IMR-90 (cell line): ENCODE results near the gene DSCAML1. TPM values are rescaled to one million over a fixed set of nuclear protein-coding genes. Genes with fewer than 3 reads are reported as not detected.

Experiments
- ATAC-seq: fragments of 200-7000 bp; cut with Tn5 transposase; 2 replicates; pipeline ENCODE4 v1.9.1; 2020; ENCODE audit warnings: low read depth, mild to moderate bottlenecking, moderate library complexity
- BruUV-seq: library from RNA; stranded (reverse); fragments of 400-500 nt; replicated peaks from 2 replicates; lab custom pipeline; 2021; lab: Mats Ljungman, UMichigan
- CTCF ChIA-PET: fragments of 300-600 bp; formaldehyde crosslinking; extraction: SDS; loops from one replicate; lab custom pipeline; 2021; ENCODE audit warnings: antibody characterized with exemption; lab: Yijun Ruan, JAX
- POLR2A ChIA-PET: fragments of 300-600 bp; sonication (Branson Sonifier 250); formaldehyde crosslinking; loops from one replicate; lab custom pipeline; 2022; ENCODE audit warnings: antibody characterized with exemption; ENCODE audit not compliant: unreplicated experiment; lab: Charles Lee
- DNase-seq: peaks from one replicate; pipeline ENCODE4 v3.0.0; 2013
- H2AFZ ChIP-seq: replicated peaks from 2 replicates; pipeline ENCODE3; 2013; ENCODE audit warnings: low read length, mild to moderate bottlenecking; ENCODE audit not compliant: poor library complexity
- H2AK5ac ChIP-seq: 2 replicates; pipeline ENCODE4 v1.6.1; 2013; ENCODE audit warnings: low read depth, low read length, inconsistent platforms
- H2AK9ac ChIP-seq: replicated peaks from 2 replicates; pipeline ENCODE3; 2013; ENCODE audit warnings: mild to moderate bottlenecking, low read depth, low read length, moderate library complexity; ENCODE audit not compliant: poor library complexity
- H2BK120ac ChIP-seq: 2 replicates; pipeline ENCODE4 v1.6.1; 2013; ENCODE audit warnings: low read depth, low read length, inconsistent platforms
- H2BK15ac ChIP-seq: 3 replicates; pipeline ENCODE4 v1.6.1; 2013; ENCODE audit warnings: low read depth, low read length, inconsistent platforms
- H2BK20ac ChIP-seq: 2 replicates; pipeline ENCODE4 v1.6.1; 2013; ENCODE audit warnings: low read depth, mild to moderate bottlenecking, inconsistent platforms, low read length, moderate library complexity
- H2BK5ac ChIP-seq: 2 replicates; pipeline ENCODE4 v1.6.1; 2013; ENCODE audit warnings: mild to moderate bottlenecking, low read depth, low read length, inconsistent platforms; ENCODE audit not compliant: poor library complexity, severe bottlenecking
- H3K14ac ChIP-seq: replicated peaks from 2 replicates; pipeline ENCODE4 v1.6.1; 2013; ENCODE audit warnings: low read depth, low read length, inconsistent platforms
- H3K18ac ChIP-seq: 2 replicates; pipeline ENCODE4 v1.6.1; 2013; ENCODE audit warnings: low read depth, low read length, control low read depth
- H3K23ac ChIP-seq: 2 replicates; pipeline ENCODE4 v1.6.1; 2013; ENCODE audit warnings: low read depth, low read length, inconsistent platforms
- H3K27ac ChIP-seq: 2 replicates; pipeline ENCODE4 v1.5.1; 2013; ENCODE audit warnings: mild to moderate bottlenecking, control low read depth, low read length; ENCODE audit not compliant: insufficient read depth
- H3K27me3 ChIP-seq: 2 replicates; pipeline ENCODE4 v1.6.1; 2013; ENCODE audit warnings: low read length; ENCODE audit not compliant: control insufficient read depth, insufficient read depth
- H3K36me3 ChIP-seq: 2 replicates; pipeline ENCODE4 v1.6.1; 2013; ENCODE audit warnings: low read length, mixed read lengths; ENCODE audit not compliant: control insufficient read depth, insufficient read depth
- H3K4ac ChIP-seq: 2 replicates; pipeline ENCODE4 v1.6.1; 2013; ENCODE audit warnings: low read depth, low read length, inconsistent platforms
- H3K4me1 ChIP-seq: 2 replicates; pipeline ENCODE4 v1.6.1; 2013; ENCODE audit warnings: low read length, mixed read lengths; ENCODE audit not compliant: control insufficient read depth, insufficient read depth
- H3K4me2 ChIP-seq: 2 replicates; pipeline ENCODE4 v1.6.1; 2013; ENCODE audit warnings: low read depth, mild to moderate bottlenecking, control low read depth, low read length, moderate library complexity
- H3K4me3 ChIP-seq: 2 replicates; pipeline ENCODE4 v1.5.1; 2013; ENCODE audit warnings: low read depth, mild to moderate bottlenecking, control low read depth, low read length, moderate library complexity; ENCODE audit not compliant: insufficient read depth
- H3K56ac ChIP-seq: 2 replicates; pipeline ENCODE4 v1.6.1; 2013; ENCODE audit warnings: low read length, inconsistent platforms; ENCODE audit not compliant: insufficient read depth; ENCODE audit errors: extremely low read depth
- H3K79me1 ChIP-seq, 2 experiments: 2 replicates each; pipeline ENCODE4 v1.6.1; 2013; ENCODE audit warnings: low read length in 2 of 2, inconsistent platforms in 1 of 2, low read depth in 1 of 2
- H3K9ac ChIP-seq: 2 replicates; pipeline ENCODE4 v1.6.1; 2013; ENCODE audit warnings: low read depth, low read length, control low read depth
- H3K9me1 ChIP-seq: 2 replicates; pipeline ENCODE4 v1.6.1; 2013; ENCODE audit warnings: low read length, inconsistent platforms; ENCODE audit not compliant: insufficient read depth
- H3K9me3 ChIP-seq: 2 replicates; pipeline ENCODE4 v1.6.1; 2013; ENCODE audit warnings: low read length; ENCODE audit not compliant: control insufficient read depth, insufficient read depth
- H4K20me1 ChIP-seq: 2 replicates; pipeline ENCODE4 v1.6.1; 2013; ENCODE audit warnings: low read length, inconsistent platforms; ENCODE audit not compliant: insufficient read depth
- H4K5ac ChIP-seq: 2 replicates; pipeline ENCODE4 v1.6.1; 2013; ENCODE audit warnings: mild to moderate bottlenecking, low read depth, low read length, control low read depth
- H4K8ac ChIP-seq, 2 experiments: 2 replicates each; pipeline ENCODE4 v1.6.1; 2013; ENCODE audit warnings: low read depth in 2 of 2, low read length in 2 of 2, control low read depth in 1 of 2, inconsistent platforms in 1 of 2
- H4K91ac ChIP-seq: 2 replicates; pipeline ENCODE4 v1.6.1; 2013; ENCODE audit warnings: low read depth, low read length, inconsistent platforms; ENCODE audit not compliant: insufficient read depth
- BHLHE40 ChIP-seq: fragments of 150-350 bp; IDR thresholded peaks from 2 replicates; pipeline ENCODE4 v1.6.1; 2016; ENCODE audit warnings: mild to moderate bottlenecking, low read depth, low read length
- ELK1 ChIP-seq: fragments of 150-350 bp; IDR thresholded peaks from 2 replicates; pipeline ENCODE4 v1.6.1; 2016; ENCODE audit warnings: low read depth, mild to moderate bottlenecking, low read length, moderate library complexity, borderline replicate concordance
- FOS ChIP-seq: fragments of 150-350 bp; IDR thresholded peaks from 2 replicates; pipeline ENCODE4 v1.6.1; 2016; ENCODE audit warnings: low read depth, low read length
- MAZ ChIP-seq: IDR thresholded peaks from 2 replicates; pipeline ENCODE4 v1.6.1; 2012; ENCODE audit warnings: low read depth, mild to moderate bottlenecking, low read length, improper control_type of control experiment, moderate library complexity, borderline replicate concordance
- NFE2L2 ChIP-seq: fragments of 150-350 bp; IDR thresholded peaks from 2 replicates; pipeline ENCODE4 v1.6.1; 2016; ENCODE audit warnings: low read depth, mild to moderate bottlenecking, low read length
- RCOR1 ChIP-seq: IDR thresholded peaks from 2 replicates; pipeline ENCODE4 v1.6.1; 2012; ENCODE audit warnings: mild to moderate bottlenecking, low read length, improper control_type of control experiment; ENCODE audit not compliant: insufficient replicate concordance
- RFX5 ChIP-seq: IDR thresholded peaks from 2 replicates; pipeline ENCODE4 v1.8.0; 2012; ENCODE audit warnings: low read depth, mild to moderate bottlenecking, low read length, moderate library complexity
- WGBS, 2 experiments: methylation state at CpG; one replicate each; pipeline versions ENCODE4 v1.1.5 to v1.1.7; 2013; ENCODE audit warnings: missing lambda C conversion rate in 2 of 2; ENCODE audit not compliant: insufficient read length in 1 of 2; ENCODE audit errors: extremely low coverage in 2 of 2; 5-methylcytosine and 5-hydroxymethylcytosine counted together
- dilution Hi-C: fragments of 300-500 bp; cut with HindIII; formaldehyde crosslinking; loops from one replicate; pipeline ENCODE4 v1.14.3; 2018; ENCODE audit warnings: low sequenced_read_pairs; ENCODE audit not compliant: unreplicated experiment
- in situ Hi-C: fragments of 300-500 bp; cut with MboI; formaldehyde crosslinking; loops from 3 replicates; pipeline ENCODE4 v1.14.3; 2019; ENCODE audit warnings: low sequenced_read_pairs, inconsistent platforms, mixed read lengths
- intact Hi-C: fragments of 100-400 bp; cut with micrococcal nuclease; formaldehyde crosslinking; loops from 2 replicates; pipeline ENCODE4 v1.10.0; 2022
- polyA plus RNA-seq, 3 experiments: library from polyadenylated mRNA; depleted of rRNA; stranded (reverse); fragments of >200 nt; gene quantifications; 2 replicates each; pipeline ENCODE4 v1.2.3, GENCODE V29; 2012; ENCODE audit warnings: low replicate concordance in 1 of 3
- total RNA-seq: library from RNA; depleted of rRNA; stranded (reverse); fragments of >200 nt; gene quantifications from 2 replicates; pipeline ENCODE4 v1.2.3, GENCODE V29; 2012
- TF ChIP-seq, protein P1 (sequence below): fragments of 150-350 bp; IDR thresholded peaks from 2 replicates; pipeline ENCODE4 v1.6.1; 2017; ENCODE audit warnings: mild to moderate bottlenecking, antibody characterized with exemption, low read length, low read depth

Gene DSCAML1
- total and polyA plus RNA-seq, 2 of the 4 experiments (the other 2 are of a cell fraction) = not detected

- no peak overlapping the region for H4K91ac ChIP-seq
- H2BK20ac ChIP-seq = no peak overlapping the region
- no peaks in the 10 kb centered on the region for H3K9me3 ChIP-seq
- H3K4ac ChIP-seq = no peak overlapping the region
- no peaks in the 10 kb centered on the region for H4K20me1 ChIP-seq
- no peak overlapping the region for H2BK5ac ChIP-seq
- DNase-seq (no peak), ATAC-seq (no peak)
- peaks cover 15% of the 10 kb centered on the region for H3K27me3 ChIP-seq
- no peak for TF ChIP-seq FOS
- no peak for TF ChIP-seq BHLHE40
- no peak for TF ChIP-seq RCOR1
- TF ChIP-seq ELK1 = no peak
- no peak for TF ChIP-seq NFE2L2
- TF ChIP-seq, protein P1, sequence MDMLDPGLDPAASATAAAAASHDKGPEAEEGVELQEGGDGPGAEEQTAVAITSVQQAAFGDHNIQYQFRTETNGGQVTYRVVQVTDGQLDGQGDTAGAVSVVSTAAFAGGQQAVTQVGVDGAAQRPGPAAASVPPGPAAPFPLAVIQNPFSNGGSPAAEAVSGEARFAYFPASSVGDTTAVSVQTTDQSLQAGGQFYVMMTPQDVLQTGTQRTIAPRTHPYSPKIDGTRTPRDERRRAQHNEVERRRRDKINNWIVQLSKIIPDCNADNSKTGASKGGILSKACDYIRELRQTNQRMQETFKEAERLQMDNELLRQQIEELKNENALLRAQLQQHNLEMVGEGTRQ = no peak
- TF ChIP-seq MAZ = no peak
- no peak for TF ChIP-seq RFX5
- ChIA-PET CTCF (no interaction called here), POLR2A (no interaction called here)
- H3K36me3 ChIP-seq = no peaks in the 10 kb centered on the region
- H4K5ac ChIP-seq = no peak overlapping the region
- no CpG with 5 or more reads among the region's 2 CpGs for WGBS, 2 experiments
- H3K56ac ChIP-seq = no peak overlapping the region
- H2BK15ac ChIP-seq = no peak overlapping the region
- no peak overlapping the region for H3K9ac ChIP-seq
- H2AK9ac ChIP-seq = no peak overlapping the region
- no TSS peak for BruUV-seq
- no peak overlapping the region for H3K23ac ChIP-seq
- in situ Hi-C loops (no loop called here), dilution Hi-C loops (no loop called here), intact Hi-C loops (no loop called here)
- no peak overlapping the region for H4K8ac ChIP-seq
- H3K79me1 ChIP-seq = no peaks in the 10 kb centered on the region
- H3K4me1 ChIP-seq = no peaks in the 10 kb centered on the region
- no peak overlapping the region for H2AFZ ChIP-seq
- no peak overlapping the region for H3K27ac ChIP-seq
- H3K4me2 ChIP-seq = no peak overlapping the region
- H3K4me3 ChIP-seq = no peak overlapping the region
- H2AK5ac ChIP-seq = no peak overlapping the region
- H2BK120ac ChIP-seq = no peak overlapping the region
- no peak overlapping the region for H3K18ac ChIP-seq
- no peak overlapping the region for H3K14ac ChIP-seq
- H3K9me1 ChIP-seq = no peaks in the 10 kb centered on the region
Observed at GRCh38 chr11:117470576-117470975, 326.4 kb downstream of the DSCAML1 start.
